Measurements from ENCODE around the gene SSR3.

The SSR3 gene

GRCh38 chr3:156536524-156537316, 18.2 kb downstream of the SSR3 start (continued):
- TF ChIP-seq ZNF132 (tag by site-specific recombination; IDR thresholded peaks at IDR 0.05; ENCODE audit: borderline replicate concordance), result no peak
- no peak for TF ChIP-seq REST (tag by site-specific recombination; IDR thresholded peaks at IDR 0.05)
- TF ChIP-seq KLF8 (tag by site-specific recombination; IDR thresholded peaks at IDR 0.05), result no peak
- TF ChIP-seq ZNF248 (tag by site-specific recombination; IDR thresholded peaks at IDR 0.05), result no peak
- TF ChIP-seq EGR2 (tag by site-specific recombination; IDR thresholded peaks at IDR 0.05; ENCODE audit: low read depth), result no peak
- TF ChIP-seq, protein P1, sequence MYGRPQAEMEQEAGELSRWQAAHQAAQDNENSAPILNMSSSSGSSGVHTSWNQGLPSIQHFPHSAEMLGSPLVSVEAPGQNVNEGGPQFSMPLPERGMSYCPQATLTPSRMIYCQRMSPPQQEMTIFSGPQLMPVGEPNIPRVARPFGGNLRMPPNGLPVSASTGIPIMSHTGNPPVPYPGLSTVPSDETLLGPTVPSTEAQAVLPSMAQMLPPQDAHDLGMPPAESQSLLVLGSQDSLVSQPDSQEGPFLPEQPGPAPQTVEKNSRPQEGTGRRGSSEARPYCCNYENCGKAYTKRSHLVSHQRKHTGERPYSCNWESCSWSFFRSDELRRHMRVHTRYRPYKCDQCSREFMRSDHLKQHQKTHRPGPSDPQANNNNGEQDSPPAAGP (tag by site-specific recombination; IDR thresholded peaks at IDR 0.05), result no peak
- TF ChIP-seq SP2 (tag by site-specific recombination; IDR thresholded peaks at IDR 0.05), result no peak
- 0 out of 2 replicates have a peak, but pooled peaks have one; percentile 22 for TF ChIP-seq ZNF366 (tag by site-specific recombination; conservative IDR thresholded peaks at IDR 0.05)
- TF ChIP-seq ZBTB11 (tag by site-specific recombination; conservative IDR thresholded peaks at IDR 0.05; ENCODE audit: low read depth), result no peak
- 0 out of 2 replicates have a peak, but pooled peaks have one; percentile 20 for TF ChIP-seq KLF9 (tag by site-specific recombination; IDR thresholded peaks at IDR 0.05; ENCODE audit: low read depth)
- no peak for TF ChIP-seq ZBTB8A (tag by site-specific recombination; IDR thresholded peaks at IDR 0.05)
- TF ChIP-seq ZNF433 (tag by site-specific recombination; IDR thresholded peaks at IDR 0.05; ENCODE audit: low read depth), result no peak
- no peak for TF ChIP-seq ZNF600 (tag by site-specific recombination; IDR thresholded peaks at IDR 0.05)
- no peak for TF ChIP-seq ZNF311 (tag by site-specific recombination; IDR thresholded peaks at IDR 0.05; ENCODE audit: borderline replicate concordance)
- no peak for TF ChIP-seq ZNF274 (IDR thresholded peaks at IDR 0.05; ENCODE audit: low read length)
- no peak for TF ChIP-seq ZNF274 (tag by site-specific recombination; IDR thresholded peaks at IDR 0.05; ENCODE audit: borderline replicate concordance)
- no peak for TF ChIP-seq HOXA7 (CRISPR knock-in tag; IDR thresholded peaks at IDR 0.05; ENCODE audit: borderline replicate concordance)

DNA sequence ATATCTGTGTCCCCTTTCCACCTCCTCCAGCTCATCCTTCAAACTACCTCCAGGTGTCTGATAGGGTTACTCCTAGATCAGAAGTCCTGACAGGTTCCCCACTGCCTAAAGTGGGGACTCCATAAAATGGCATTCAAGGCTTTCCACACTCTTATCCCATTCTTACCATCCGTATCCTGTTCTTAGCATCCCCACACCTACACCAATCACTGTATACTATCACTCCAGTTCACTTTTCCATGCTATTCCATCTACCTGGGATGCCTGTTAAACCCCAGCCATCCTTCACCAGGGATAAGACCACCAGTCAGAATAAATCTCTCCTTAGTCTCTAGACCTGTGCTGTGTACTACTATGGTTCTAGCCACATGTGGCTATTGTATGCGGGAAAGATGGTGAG, 19.1 kb downstream of the SSR3 start:
- Histone ChIP-seq H3K9me3 (ENCODE audit: control insufficient read depth, insufficient read depth, low read depth, low read length) (no peaks in the 10 kb centered on the region), H3K27ac (ENCODE audit: extremely low read depth, low read depth, low read length) (no peak overlapping the region), H3K36me3 (ENCODE audit: control insufficient read depth in 2 of 2, insufficient read depth in 1 of 2, low read length in 2 of 2) (peaks cover 0 to 12% of the 10 kb centered on the region in 2 experiments; a peak in 1 of 3 replicates), H3K4me1 (ENCODE audit: control insufficient read depth, insufficient read depth, low read length) (no peaks in the 10 kb centered on the region), H3K4me3 (ENCODE audit: low read depth, low read length) (no peak overlapping the region)
- TF ChIP-seq ZNF175 (tag by site-specific recombination; IDR thresholded peaks at IDR 0.05), result no peak
- TF ChIP-seq ZFP41 (tag by site-specific recombination; IDR thresholded peaks at IDR 0.05; ENCODE audit: borderline replicate concordance), result no peak
- no peak for TF ChIP-seq ZNF654 (tag by site-specific recombination; IDR thresholded peaks at IDR 0.05; ENCODE audit: low read depth)
- no peak for TF ChIP-seq ZNF768 (tag by site-specific recombination; IDR thresholded peaks at IDR 0.05)
- no peak for TF ChIP-seq ZNF121 (tag by site-specific recombination; IDR thresholded peaks at IDR 0.05)
- TF ChIP-seq ZNF26 (tag by site-specific recombination; IDR thresholded peaks at IDR 0.05), result no peak
- no peak for TF ChIP-seq ZNF529 (tag by site-specific recombination; IDR thresholded peaks at IDR 0.05; ENCODE audit: insufficient replicate concordance)
- no peak for TF ChIP-seq ZNF473 (tag by site-specific recombination; IDR thresholded peaks at IDR 0.05)
- CTCF ChIA-PET, result interaction anchor here (0.5 to 2.3 kb wide), 19 partner anchors 8 to 601 kb away, joined by 3 to 15 read pairs (median 4); no protein-coding TSS in a partner anchor
- POLR2A ChIA-PET, result interaction anchor here (0.7 to 1.4 kb wide), 2 partner anchors 17 to 19 kb away, joined by 3 to 8 read pairs; partner anchors contain the start of gene SSR3
